Stimulated activated CD4-positive, alpha-beta T cell treated with anti-CD3 and anti-CD28 coated beads, Interleukin-2, amount 100 ng/mL, for 24 hours (primary cell): ENCODE results near the gene DNTTIP2.
"Not testable (repeated sequence)": the region's sequence is repeated elsewhere in the genome, so short reads cannot be mapped to it uniquely, and the experiment has no call there.

ENCODE experiments used
- DNase-seq, 2 donors: peaks; one replicate each; pipeline ENCODE4 v3.0.0-alpha.2; 2020

The DNTTIP2 gene

DNA sequence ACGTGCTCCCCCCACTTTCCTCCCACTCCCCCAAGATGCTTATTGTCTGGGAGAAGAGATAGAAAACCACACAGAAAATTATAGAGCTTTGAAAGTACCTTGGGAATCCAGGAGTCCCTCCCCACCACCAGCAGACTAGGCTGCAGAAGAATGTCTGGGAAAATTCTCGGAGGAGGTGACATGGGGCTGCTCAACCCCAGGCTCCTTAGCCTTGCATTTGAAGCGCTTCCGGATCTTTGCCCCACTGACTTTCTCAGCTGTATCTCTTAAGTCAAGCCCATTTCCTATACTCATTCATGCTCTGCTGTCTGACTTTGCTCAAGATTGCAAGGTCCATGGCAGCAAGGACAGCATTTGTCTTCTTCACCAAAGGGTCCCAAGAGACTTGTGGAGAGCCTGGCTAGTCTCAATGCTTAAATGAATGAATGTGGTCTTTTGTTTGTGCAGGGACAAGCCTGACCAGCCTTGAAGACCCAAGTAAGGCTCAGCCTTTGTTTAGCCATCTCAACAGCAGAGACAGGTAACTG is 38.0 kb downstream of the DNTTIP2 start:
- no peak for DNase-seq

DNA sequence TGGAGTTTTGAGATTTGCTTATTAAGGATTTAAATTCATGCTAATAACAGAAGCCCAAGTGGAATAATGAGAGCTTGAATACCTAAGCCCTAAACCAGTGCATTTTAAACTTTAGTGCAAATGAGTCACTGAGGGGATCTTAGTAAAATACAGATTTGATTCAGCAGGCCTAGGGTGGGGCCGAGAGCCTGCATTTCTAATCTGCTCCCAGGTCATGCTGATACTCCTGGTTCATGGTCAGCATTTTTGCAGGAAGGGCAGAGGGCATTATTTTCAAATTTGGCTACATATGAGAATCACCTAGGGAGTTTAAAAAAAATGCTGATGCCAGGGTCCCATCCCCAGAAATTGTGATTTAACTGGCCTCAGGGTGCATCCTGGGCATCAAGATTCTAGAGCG is 39.3 kb downstream of the DNTTIP2 start:
- no peak for DNase-seq

DNA sequence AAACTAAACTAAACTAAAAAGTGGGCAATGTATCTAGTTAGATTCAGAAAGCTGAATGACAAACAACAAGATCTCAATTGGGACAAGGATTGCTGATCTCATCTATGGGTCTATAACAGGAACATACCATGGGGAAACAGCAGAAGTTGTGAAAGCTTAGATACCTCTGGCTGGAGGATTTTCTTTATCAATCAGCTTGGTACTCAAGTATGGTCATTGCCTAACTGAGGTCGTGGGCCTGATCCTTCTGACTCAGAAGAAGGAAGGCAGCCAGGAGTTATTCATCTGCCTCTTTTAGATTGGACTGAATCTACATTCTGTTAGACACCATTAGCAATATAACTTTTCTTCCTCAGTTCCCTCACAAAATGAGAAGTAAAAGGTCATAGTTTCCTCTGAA is 39.7 kb downstream of the DNTTIP2 start:
- DNase-seq = no peak

GRCh38 chr1:93837961-93838360 is 41.0 kb downstream of the DNTTIP2 start:
- DNase-seq = no peak

GRCh38 chr1:93833293-93833692 is 45.7 kb downstream of the DNTTIP2 start:
- not testable (repeated sequence) for DNase-seq

DNA sequence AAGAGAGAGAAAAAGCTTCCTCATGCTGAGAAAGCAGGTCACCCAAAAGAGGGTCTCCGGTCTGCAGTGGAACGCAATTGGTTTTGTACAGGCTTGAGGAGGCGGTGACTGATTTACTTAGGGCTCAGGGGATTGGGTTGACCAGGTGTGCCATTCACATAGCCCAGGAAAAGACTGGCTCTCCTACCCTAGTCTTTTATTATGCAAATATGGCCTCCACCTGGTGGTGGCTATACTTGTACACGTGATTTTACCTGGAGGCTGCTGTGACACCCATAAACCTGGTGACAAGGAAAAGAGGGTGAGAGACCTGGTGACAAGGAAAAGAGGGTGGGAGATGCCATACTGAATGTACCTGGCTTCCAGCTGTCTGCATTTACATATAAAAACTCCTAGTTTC is 49.9 kb downstream of the DNTTIP2 start:
- no peak for DNase-seq

- no peak for DNase-seq
Measured at GRCh38 chr1:93828367-93828755, 50.6 kb downstream of the DNTTIP2 start.

DNA sequence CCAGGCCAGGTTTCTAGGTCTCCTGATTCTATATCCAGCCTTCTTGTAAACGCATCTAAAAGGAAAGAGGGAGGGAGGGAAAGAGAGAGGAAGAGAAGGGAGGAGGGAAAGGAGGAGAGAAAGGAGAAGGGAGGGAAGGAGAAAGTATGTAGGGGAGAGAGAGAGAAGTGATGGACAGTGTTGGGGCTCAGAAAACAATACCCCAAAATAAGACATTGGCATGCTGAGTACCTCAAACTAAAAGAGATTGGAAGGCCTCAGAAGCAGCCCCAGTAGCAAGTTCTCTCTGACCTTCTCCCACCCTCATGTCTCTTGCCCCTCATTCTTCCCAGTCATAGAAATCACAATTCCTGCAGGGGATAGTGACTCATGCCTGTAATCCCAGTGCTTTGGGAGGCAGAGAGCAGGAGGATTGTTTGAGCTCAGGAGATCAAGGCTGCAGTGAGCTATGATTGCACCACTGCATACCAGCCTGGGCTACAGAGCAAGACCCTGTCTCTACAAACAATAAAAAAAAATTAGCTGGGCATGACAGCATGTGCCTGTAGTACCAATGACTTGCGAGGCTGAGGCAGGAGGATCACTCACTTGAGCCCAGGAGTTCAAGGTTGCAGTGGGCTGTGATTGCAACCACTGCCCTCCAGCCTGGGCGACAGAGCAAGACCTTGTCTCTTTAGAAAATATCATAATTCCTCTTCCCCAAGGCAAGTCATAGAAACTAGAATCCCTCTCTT is 51.2 kb downstream of the DNTTIP2 start:
- no peak for DNase-seq

DNA sequence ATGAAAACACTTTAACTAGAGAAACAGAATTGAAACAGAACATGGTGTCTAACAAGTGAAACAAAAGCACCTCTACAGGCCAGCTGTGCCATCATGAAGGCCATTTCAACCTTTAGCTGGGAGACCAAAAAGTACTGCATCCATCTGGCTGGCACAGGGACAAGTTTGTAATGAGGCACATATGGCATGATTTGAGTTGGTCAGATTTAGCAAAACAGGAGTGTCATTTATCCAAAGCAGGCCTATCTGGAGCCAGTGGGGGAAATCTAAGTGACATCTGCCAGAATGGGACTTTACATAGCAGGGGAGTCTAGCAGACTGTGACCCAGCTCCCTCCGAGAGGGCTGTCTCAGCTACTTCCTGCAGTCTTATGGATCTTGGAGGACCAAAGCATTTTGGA is 51.9 kb downstream of the DNTTIP2 start:
- no peak for DNase-seq

GRCh38 chr1:93824834-93825233 is 54.2 kb downstream of the DNTTIP2 start:
- DNase-seq = no peak

- DNase-seq = no peak
Measured at GRCh38 chr1:93822730-93823425, 56.1 kb downstream of the DNTTIP2 start.

DNA sequence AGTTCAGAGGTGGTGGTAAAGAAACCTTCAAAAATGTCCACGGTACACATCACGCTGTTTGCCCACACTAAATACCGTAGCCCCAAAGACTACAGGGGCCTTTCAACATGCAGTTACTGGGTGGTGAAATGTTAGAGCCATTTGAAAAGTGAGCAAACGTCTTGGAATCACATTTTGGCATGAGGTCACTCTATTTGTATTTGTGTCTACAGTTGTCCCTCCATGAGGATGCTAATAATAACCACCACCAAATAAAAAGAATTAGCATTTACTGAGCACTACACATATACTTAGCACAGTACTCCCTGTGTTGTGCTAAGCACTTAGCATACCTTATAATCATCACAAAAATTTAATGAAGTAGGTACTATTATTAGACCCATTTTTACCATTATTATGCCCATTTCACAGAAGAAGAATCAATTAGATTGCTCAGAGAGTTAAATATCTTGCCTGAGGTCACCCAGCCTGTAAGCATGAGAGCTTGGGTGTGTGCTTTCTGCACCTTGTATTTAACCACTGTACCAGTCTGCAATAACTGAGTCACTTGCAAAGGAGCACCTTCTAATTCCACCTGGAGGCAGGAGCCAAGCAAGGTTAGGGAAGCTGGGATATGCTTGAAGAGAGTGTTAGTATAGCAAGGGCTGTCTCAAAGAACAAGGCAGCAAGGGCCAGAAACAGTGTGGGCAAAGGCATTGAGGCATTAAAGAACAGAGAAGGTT is 57.4 kb downstream of the DNTTIP2 start:
- no peak for DNase-seq

GRCh38 chr1:93820554-93821422 is 58.2 kb downstream of the DNTTIP2 start:
- DNase-seq = no peak

DNA sequence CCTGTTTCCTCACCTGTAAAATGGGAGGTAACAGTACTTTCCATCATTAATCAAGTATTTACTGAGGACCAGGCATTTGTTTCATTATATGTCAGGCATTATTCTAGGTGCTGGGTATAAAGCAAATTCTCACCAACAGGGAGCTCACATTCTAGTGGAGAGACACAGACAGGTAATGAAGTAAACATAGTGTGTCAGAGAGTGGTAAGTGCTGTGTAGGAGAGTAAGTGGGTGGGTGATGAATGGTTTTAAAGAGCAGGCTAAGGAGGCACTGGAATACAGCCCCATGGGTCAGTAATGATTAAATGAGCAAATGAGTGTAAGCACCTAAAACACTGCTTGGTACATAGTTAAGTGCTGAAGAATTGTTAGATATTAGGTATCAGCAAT is 60.4 kb downstream of the DNTTIP2 start:
- DNase-seq = no peak

DNA sequence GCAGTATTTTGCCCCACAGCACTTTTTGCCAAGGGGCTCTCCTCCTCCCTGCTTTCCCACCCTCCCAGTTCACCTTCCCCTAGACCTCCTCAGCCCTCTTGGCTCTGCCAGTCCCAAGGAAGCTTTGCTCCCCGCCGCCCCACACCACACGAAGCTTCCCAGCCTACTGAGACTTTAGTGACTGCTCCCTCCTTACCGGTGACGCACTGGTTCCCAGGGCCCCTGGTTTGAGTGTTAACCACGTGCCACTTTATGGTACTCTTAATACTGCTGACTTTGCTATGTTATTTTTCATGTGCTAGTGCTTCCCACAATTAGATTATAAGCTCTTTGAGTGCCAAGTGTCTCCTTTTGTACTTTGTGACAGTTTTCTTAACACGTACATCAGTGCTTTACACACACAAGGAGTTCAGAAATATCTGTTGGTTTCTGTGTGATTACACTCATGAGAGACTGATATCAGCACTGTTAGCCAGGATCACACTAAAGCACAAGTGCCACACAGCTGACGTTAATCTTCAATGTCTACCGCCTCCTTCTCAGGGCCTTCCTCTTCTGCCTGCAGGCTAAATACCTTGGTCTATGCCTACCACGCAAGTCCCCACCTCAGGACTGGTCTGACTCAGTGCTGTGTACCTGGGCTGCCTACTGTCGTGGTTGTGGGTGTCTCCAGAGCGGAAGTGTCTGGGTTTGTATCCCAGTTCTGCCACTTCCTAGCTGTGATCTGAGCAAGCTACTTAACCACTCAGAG is 61.0 kb downstream of the DNTTIP2 start:
- peak in 1 of 2 donors; percentile 20 for DNase-seq

GRCh38 chr1:93816970-93817678 is 61.9 kb downstream of the DNTTIP2 start:
- no peak for DNase-seq
